NCI-H345 (cell line): ENCODE results near the gene BRSK2.
"Not testable (repeated sequence)": the region's sequence is repeated elsewhere in the genome, so short reads cannot be mapped to it uniquely, and the experiment has no call there.

Source experiments
- DNase-seq: peaks from one replicate; lab custom pipeline; 2025; lab: John Stamatoyannopoulos, UW

The BRSK2 gene

GRCh38 chr11:1499899-1500298, 110.2 kb downstream of the BRSK2 start:
- DNase-seq, result no peak

- DNase-seq, result no peak
Observed at GRCh38 chr11:1500466-1501420, 111.0 kb downstream of the BRSK2 start.

GRCh38 chr11:1501421-1502167, 111.9 kb downstream of the BRSK2 start:
- DNase-seq, result no peak

- DNase-seq, result no peak
Observed at GRCh38 chr11:1502168-1502953, 112.6 kb downstream of the BRSK2 start.

GRCh38 chr11:1502954-1503707, 113.4 kb downstream of the BRSK2 start:
- DNase-seq, result no peak

GRCh38 chr11:1503708-1504104, 114.0 kb downstream of the BRSK2 start:
- no peak for DNase-seq

GRCh38 chr11:1504138-1504537, 114.4 kb downstream of the BRSK2 start:
- no peak for DNase-seq

GRCh38 chr11:1504581-1505290, 115.0 kb downstream of the BRSK2 start:
- no peak for DNase-seq

- no peak for DNase-seq
Observed at GRCh38 chr11:1505480-1505879, 115.7 kb downstream of the BRSK2 start.

- no peak for DNase-seq
Observed at GRCh38 chr11:1506981-1507380, 117.2 kb downstream of the BRSK2 start.

- DNase-seq, result no peak
Observed at GRCh38 chr11:1507381-1508140, 117.8 kb downstream of the BRSK2 start.

- no peak for DNase-seq
Observed at GRCh38 chr11:1508491-1508891, 118.8 kb downstream of the BRSK2 start.

- DNase-seq, result no peak
Observed at GRCh38 chr11:1508986-1509385, 119.3 kb downstream of the BRSK2 start.

GRCh38 chr11:1509626-1510255, 120.0 kb downstream of the BRSK2 start:
- DNase-seq, result no peak

- not testable (repeated sequence) for DNase-seq
Observed at GRCh38 chr11:1510351-1510750, 120.6 kb downstream of the BRSK2 start.

- no peak for DNase-seq
Observed at GRCh38 chr11:1510928-1511327, 121.2 kb downstream of the BRSK2 start.

GRCh38 chr11:1511937-1512496, 122.3 kb downstream of the BRSK2 start:
- DNase-seq, result no peak
